ENCODE data around the gene LUZP2. TPM values are rescaled to one million over a fixed set of nuclear protein-coding genes. Genes with fewer than 3 reads are reported as not detected.

The LUZP2 gene
- 0.20 and 0.32 TPM in 2 replicates for total RNA-seq (2014; rRNA removed; shearing (Covaris generic))
- polyA plus RNA-seq (2014; cell fraction: nucleus; rRNA removed) = 0.03 and 0.29 TPM in 2 replicates

DNA sequence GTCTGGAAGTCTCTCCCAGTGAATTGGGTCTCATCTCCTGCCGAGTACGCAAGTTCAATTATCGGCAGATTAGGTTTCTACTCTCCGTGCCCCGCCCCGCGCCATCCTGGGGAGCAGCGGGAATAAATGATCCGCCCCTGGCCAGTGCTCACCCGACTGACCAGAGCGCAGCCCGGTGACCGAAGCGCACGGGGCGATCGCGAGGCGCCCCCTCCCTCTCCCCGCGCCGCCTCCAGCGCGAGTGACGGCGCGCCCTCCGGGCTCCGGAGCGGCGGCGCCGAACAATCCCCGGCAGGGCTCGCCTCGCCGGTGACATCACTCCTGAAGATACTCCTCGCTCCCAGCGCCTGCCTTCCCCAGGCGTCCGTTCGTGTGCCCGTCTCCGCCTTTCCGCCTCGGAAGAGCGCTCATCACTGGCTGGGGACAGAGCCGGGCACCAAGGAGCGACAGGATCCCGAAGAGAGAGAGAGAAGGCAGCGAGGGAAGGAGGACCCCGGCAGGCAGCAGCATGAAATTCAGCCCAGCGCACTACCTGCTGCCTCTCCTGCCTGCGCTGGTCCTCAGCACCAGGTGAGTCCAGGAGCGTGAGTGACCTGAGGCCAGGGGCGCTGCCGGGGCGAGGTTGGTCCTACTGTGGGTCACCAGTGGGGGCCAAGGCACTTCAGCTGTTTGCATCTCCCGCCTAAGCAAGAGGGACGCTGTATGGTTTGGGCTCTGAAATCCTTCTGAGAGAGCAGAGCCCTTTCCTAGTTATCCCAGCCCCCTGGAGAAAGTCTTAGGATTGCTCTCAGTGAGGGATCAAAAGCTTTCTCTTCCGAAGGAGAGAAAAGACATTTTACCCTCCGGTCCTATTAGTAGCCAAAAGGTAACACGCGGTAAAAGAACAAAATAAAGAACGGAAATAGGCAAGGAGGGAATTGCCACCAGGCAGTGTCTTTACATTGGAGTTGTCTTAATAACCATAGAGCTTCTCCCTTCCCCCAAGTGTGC, at the start of gene LUZP2:
TSS of gene LUZP2 (plus strand) at position 318 of the 990 bp plus-strand sequence.
- peak; percentile 7 for DNase-seq (ENCODE audit: extremely low read depth, low read depth)

DNA sequence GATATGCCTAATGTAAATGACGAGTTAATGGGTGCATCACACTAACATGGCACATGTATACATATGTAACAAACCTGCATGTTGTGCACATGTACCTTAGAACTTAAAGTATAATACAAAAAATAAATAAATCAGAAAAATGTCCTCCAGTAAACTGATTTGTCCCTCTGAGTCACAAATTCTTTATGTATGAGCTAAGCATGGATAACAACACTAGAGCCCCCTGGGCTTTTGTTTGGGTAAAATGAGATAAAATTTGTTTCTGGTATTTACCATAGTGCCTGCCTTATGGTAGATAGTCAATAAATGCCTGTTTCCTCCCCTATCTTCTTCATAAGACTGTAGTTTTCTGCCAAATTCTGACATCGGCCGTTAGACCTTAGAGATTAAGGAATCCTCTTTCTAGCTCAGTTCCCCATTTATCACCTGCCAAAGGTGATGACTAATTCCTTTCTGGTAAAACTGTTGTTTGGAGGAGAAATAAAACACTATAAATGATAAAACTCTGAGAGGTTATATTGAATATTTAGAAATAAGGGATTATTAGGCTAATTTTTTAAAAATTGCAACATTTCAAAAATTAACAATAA, 43.6 kb upstream of the LUZP2 start:
- no peak for DNase-seq (ENCODE audit: extremely low read depth, low read depth)

DNA sequence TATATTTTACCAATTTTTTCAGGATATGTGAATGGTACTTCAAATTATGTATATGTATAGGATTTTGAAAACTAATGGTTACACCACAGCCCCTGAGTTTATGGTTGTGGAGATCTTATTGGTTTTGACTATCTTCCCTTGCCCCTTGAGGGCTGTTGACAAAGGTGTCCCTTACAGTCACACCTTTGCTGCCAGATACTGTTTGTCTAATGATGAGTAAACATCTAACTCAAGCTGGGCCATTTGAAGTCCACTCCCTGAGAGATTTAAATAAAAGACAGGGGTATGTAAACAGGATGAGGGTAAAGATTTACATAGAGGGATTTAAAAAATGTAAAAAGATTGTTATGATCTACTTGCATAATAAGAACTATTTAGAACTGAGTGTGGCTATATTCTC, 38.9 kb upstream of the LUZP2 start:
- DNase-seq (ENCODE audit: extremely low read depth, low read depth) = no peak

DNA sequence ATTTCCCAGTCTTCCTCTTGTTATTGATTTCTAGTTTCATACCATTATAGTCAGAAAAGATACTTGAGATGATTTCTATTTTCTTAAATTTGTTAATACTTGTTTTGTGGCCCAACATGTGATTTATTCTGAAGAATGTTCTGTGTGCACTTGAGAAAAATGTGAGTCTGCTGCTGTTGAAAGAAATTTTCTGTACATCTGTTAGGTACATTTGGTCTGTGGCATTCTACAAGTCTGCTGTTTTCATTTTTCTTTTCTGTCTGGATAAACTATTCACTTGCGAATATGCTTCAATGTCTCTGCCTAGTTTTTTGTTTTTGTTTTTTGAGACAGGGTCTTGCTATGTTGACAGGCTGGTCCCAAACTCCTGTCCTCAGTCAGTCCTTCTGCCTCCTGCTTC, 26.4 kb upstream of the LUZP2 start:
- DNase-seq (ENCODE audit: extremely low read depth, low read depth) = no peak

DNA sequence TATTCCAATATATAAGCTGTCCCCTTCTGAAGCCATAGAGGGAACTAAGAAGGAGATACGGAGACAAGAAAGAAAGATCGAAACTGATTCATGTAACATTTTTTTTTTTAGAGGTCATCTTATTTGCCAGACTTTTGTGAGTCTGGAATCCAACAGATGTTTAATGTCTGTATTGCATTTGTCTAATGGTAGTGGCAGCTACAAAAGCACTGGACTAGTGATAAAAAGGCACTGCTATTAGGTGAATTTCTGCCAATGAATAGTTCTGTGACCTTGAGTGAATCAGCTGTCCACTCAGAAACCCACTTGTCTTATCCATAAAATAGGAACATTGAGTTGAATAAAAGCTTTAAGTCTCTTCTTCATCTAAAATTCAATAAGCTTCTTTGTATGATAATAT, 25.8 kb upstream of the LUZP2 start:
- no peak for DNase-seq (ENCODE audit: extremely low read depth, low read depth)

DNA sequence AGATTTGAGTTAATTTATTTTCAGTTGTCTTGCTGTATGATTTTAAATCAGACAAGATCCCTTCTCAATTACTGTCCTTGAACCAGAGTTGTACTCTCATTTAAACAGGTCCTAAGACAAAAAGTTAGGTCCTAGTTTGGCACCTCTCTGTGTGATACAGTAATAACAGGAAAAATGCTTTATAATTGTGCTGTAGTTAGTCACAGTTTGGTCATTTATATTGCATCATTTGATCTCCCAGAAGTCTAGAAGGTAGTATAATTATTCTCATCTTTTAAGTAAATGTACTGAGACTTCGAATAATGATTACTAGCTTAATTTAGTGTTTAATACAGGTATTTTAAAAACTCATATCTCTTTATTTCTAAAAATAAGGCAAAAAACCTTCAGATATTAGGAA, 18.1 kb upstream of the LUZP2 start:
- no peak for DNase-seq (ENCODE audit: extremely low read depth, low read depth)

DNA sequence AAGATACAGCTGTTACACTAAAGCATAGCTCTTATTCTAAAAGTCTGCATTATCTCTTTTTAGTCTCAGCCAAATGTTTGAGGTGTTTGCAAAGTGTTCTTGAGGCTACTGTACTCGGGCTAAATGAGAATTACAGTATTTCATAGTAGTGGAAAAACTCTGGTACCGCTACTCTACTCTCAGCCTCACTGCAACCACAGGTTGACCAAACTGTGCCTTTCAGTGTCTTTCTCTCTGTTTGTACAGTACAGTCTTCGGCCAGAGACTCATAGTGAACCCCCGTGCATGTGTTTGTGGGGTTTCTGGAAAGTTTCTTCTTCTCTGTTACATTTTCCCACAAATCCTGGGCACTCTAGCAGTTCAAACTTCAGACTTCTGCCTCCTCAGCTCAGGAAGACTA, 7.4 kb upstream of the LUZP2 start:
- no peak for DNase-seq (ENCODE audit: extremely low read depth, low read depth)

DNA sequence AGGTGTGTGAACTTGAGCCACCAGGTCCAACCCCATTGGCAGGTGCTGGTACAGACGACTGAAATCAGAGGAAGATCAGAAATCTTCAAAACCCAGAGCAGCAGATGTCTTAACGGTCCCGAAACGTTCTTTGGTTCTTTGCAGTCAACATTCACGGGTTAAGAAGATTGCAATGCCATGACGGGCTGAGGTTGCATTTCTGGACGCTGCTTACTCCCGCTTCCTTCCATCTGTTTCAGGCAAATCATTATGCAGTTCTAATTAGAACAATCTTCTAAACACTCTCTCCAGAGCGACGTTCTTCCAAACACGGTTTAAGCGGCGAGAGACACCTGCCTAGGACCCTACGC, 492 bp upstream of the LUZP2 start:
- DNase-seq (ENCODE audit: extremely low read depth, low read depth) = no peak

DNA sequence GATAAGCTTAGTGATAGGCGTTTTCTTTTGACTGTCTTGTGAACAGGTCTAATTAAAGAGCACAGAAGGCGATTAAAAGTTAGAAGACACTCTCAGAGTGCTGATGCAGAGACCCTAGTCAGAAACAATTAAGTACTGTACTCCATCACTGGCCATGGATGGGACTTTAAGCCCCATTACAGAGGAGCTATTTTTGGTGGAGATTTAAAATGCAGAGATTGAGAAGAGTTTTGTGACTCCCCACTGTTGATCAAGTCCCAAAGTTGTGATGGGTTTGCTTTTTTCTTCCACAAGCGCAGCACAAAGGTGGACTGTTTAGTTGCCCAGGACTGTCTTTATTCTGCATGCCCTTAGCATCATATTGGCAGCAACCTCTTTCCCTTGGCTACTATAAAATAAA, 978 bp downstream of the LUZP2 start:
- DNase-seq (ENCODE audit: extremely low read depth, low read depth) = no peak

DNA sequence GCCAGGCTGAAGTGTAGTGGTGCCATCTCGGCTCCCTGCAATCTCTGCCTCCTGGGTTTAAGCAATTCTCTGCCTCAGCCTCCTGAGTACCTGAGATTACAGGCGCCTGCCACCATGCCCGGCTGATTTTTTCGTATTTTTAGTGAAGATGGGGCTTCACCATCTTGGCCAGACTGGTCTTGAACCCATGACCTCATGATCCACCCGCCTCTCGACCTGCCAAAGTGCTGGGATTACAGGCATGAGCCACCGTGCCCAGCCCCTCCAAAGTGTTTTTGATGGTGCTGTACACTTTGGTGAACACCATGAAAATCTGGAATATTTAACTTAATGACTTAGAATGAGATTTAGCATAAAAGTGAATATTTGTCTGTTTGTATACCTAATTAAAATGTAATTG, 5.6 kb downstream of the LUZP2 start:
- DNase-seq (ENCODE audit: extremely low read depth, low read depth) = no peak

DNA sequence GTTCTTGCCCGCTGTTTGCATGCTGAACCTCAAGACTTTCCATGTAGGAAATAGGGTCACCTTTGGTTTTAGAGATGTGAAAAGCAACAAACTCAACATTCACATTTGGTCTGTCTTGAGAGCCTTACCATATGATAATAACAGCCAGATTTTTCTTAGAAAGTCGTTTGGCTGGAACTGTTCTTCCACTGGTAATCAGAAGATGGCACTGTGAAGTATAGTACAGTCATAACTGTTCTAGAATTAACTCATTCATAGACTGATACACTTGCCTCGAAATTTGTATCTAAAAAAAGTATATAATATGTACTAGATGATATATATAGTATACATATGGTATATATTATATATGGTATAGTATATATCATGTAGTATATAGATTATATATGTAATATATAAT, 12.3 kb downstream of the LUZP2 start:
- DNase-seq (ENCODE audit: extremely low read depth, low read depth) = no peak

DNA sequence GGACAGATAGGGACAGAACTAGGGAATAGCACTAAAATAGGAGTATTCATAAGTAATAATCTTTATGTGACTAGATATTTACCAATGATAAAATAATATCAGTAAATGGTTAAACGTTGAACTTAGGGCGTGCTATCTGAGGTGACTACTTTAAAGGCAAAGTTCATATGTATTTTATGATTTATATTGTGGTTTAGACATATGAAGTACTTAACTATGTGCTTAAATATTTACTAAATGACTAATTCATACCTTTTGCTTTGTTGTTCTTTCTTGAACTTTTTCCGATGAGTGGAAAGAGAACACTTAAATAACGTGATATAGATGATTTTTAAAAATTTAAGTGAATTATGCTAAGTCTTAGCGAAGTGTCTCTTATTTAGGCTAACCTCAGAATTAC, 14.7 kb downstream of the LUZP2 start:
- DNase-seq (ENCODE audit: extremely low read depth, low read depth) = no peak

DNA sequence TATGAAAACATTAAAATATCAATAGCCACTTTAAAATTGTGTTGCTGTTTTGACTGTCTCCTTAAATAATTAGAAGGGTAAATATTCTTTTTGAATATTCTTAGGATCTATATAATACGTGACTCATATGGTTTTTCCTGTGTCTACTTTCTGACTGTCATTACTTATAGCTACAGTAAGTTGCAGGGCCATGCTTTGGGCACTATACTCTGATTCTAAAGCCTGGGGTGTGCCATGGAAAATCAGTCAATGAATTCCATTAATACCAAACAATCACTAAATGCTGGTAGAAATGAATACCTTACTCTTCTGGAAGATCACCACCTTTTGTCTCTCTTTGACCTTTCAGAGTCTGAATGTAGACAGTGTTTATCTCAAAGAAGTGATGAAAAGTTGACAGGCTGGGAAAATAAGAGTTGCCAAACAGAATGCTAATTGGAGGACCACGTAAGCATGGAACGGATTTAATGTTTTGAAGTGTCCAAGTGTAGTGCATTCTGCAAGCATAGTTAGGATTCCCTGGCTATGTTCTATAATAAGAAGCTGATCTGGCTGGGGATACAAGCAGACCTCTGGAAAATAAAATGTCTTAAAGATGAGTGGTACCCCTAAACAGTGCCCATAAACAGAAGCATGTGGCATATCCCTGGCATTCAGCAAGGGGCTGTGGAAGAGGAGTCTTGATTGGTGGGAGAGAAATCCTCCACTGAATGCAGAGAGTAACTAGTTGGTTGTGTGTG, 16.8 kb downstream of the LUZP2 start:
- no peak for DNase-seq (ENCODE audit: extremely low read depth, low read depth)

DNA sequence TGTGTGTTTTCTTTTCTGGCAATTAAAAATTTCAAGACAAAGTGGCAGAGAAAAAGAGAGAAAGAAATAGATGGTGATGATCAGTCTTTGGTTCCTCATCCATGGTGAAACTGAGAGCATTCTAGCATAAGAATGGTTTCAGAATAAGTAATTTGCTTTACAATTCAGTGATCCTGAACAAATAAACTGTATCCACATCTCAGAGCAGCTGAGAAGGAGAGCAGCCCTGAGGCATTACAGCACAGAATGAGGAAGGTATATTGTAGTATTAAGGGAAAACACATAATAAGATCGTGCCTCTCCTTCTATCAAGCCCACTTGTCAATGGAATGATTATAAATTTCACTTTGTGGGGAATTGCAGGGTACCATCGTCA, 17.4 kb downstream of the LUZP2 start:
- no peak for DNase-seq (ENCODE audit: extremely low read depth, low read depth)

DNA sequence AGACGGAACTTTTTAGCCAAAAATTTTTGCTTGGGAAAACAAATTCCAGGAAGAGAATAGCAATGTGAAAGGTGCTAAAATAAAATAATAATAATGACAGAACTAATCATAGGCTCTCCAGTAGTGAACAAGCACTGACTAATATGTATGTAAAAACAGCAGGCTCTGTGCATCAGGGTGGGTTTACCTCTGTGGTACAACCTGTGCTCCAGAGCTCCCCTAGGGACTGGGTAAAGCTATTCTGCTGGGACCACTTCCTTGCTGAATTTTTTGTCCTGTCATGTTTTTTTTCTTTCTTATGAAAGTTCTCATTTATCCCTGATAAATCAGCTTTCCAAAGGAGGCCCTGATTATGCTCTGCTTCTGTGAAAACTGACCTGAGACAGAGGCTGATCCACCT, 18.8 kb downstream of the LUZP2 start:
- no peak for DNase-seq (ENCODE audit: extremely low read depth, low read depth)

DNA sequence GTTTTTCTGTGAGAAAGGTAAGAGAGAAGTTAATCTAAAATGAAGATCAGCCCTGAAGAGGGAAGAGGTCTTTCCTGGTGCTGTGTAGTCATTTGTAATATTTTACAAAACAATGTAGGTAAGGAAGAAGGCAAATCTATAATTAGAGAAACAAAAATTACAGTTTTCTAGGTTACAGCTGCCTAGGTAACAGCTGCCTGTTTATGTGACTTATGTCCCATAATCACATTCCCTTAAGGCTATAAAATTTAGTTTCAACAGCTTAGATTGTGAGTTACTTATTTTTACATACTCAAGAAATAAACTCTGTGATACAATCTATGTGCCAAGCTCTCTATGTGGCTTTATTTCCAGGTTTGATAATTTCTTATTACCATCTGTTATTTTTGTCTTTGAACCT, 19.8 kb downstream of the LUZP2 start:
- DNase-seq (ENCODE audit: extremely low read depth, low read depth) = no peak

DNA sequence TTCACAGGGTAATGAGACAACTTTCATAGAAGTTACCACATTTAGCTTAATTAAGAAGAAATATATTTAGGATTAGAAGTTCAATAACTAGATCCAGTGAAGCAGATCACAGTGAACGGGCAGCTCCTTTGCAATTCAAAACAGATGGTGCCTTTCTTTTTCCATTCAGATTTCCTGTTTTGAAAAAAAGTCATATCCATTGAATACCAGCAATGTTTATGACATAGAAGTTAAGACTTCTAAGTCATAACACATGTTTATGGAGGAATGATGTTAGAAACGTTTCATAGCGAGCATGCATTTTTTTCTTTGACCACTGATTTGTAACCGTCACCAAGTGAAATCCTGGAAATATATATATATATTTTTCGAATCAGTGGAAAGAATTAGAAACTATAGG, 24.7 kb downstream of the LUZP2 start:
- DNase-seq (ENCODE audit: extremely low read depth, low read depth) = no peak

DNA sequence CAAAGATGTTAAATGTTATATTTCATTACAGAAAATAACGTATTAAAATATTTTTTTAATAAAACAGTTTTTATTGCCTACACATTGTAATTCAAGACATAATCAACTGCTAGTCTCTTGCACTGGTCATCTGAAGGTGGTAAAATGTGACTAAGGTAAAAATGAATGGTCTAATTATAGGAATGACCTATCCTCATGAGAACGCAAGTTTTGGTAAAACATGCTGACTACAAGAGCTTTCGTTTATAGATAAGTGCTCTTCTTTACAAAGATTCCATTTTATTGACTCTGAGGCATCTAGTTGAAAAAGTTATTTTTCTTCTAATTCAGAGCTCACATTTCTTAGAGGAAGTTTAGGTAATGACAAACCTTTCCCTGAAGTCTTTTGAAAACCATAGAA, 27.3 kb downstream of the LUZP2 start:
- DNase-seq (ENCODE audit: extremely low read depth, low read depth) = no peak

DNA sequence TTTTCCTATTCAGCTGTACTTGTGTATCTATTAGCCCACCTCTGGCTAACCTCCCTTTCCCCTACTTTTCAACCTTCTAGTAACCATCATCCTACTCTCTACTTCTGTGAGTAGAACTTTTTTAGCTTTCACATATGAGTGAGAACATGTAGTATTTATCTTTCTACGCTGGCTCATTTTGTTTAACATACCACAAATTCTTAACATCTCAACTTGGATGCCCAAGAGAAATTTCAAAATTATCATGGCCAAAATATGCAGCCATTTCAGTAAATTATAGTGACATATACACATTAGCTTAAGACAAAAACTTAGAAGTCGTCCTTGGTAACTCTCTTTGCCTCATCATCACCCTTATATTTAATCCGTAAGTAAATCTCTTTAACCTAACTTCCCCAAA, 34.7 kb downstream of the LUZP2 start:
- DNase-seq (ENCODE audit: extremely low read depth, low read depth) = no peak

DNA sequence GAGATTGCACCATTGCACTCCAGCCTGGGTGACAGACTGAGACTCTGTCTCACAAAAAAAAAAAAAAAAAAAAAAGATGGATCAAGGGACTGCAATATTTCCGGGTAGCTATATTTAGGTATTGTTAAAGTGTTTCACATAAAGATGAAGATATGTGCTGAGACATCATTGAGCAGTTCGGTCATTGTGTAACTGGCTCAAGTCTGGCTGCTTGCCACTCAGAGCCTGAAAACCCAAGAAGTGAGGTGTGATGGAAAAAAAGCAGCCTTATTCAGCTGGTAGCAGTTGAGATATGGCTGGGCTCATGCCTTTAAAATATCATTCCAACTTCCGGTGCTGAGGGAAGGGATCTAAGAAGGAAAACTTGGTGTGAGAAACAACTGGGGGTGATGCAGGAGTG, 46.9 kb downstream of the LUZP2 start:
- DNase-seq (ENCODE audit: extremely low read depth, low read depth) = no peak

DNA sequence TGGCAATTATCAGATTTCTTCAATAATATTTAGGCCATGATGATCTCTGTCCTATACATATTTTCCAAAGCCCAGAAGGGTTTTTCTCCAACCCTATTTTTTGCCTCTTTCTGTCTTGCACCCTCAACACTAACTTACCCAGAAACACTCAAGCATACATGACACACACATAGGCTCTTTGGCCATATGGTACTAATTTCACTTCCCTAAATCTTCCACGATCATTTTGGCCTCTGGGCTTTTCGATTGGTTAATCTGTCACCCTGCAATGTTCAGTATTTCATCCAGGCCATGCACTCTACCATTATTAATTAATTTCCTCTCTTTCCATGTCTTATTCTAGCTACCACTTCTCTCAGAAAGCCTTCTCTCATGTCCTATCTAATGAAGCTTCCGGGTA, 59.8 kb downstream of the LUZP2 start:
- DNase-seq (ENCODE audit: extremely low read depth, low read depth) = no peak

DNA sequence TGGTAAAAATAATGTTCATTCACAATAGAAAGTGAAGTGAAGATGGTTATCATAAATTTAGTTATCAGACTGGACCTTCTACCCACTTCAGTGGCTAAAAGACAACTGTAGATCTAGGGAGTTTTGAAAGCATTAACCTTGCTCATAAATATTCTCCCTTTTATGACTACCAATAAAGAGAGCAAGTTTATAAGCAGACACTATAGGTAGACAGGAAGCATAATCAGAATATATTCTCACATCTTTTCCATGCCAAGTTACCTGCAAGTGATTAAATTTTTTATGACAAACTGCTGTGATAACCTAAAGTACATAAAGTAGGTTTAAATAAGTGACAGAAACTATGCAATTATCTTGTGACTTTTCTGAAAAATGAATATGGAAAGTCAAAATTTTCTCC, 62.5 kb downstream of the LUZP2 start:
- no peak for DNase-seq (ENCODE audit: extremely low read depth, low read depth)
